Cardiac fibroblast (primary cell): ENCODE data around the gene RMDN2.
A peak's percentile ranks its signal among the peaks of the same experiment; 100 is the strongest.

Source experiments
- DNase-seq, 2 donors: peaks; one replicate each; pipeline versions ENCODE4 v3.0.0 to v3.0.0-alpha.2; 2010; ENCODE audit warnings: low read depth in 2 of 2
- H3K4me3 ChIP-seq, 2 donors: replicated peaks in 1 of 2; 1 replicate in 1 of 2; 2 replicates in 1 of 2; pipeline ENCODE4 v1.5.1; 2011; ENCODE audit warnings: low read depth in 2 of 2, low read length in 2 of 2, mild to moderate bottlenecking in 2 of 2, moderate library complexity in 1 of 2
- TF ChIP-seq, protein P1 (sequence below): IDR thresholded peaks from one replicate; pipeline ENCODE4 v1.5.1; 2011; ENCODE audit warnings: low read depth, mild to moderate bottlenecking, low read length, inconsistent platforms

The RMDN2 gene

DNA sequence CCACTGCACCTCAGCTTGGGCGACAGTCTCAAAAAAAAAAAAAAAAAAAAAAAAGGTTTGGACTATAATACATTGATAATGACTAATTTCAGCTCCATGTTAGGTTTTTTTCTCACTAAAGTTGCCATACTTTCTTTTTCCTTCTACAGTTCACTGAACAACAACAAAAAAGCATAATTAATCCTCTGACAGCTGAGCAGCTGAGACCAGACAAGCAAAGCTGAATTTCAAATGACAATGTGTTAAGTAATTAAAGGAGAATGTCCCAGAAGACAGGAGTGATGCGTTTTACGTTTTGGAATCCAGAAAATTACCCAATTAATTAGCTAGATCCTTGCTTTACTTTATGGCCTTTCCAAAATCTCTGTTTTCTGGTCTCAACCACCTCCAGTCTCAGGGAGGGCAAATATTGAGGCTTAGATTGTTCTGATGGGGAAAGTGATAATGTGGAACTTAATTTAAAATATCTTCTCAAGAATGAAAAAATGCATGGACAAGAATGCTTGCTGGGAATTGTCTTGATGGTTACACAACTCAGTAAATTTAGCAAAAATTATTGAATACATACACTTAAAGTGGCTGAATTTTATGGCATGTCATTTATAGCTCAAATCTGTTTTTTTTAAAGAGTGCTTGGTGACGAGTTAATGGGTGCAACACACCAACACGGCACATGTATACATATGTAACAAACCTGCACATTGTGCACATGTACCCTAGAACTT is 17.4 kb upstream of the RMDN2 start:
- no peak overlapping the region for H3K4me3 ChIP-seq
- DNase-seq, result no peak
- TF ChIP-seq, protein P1, sequence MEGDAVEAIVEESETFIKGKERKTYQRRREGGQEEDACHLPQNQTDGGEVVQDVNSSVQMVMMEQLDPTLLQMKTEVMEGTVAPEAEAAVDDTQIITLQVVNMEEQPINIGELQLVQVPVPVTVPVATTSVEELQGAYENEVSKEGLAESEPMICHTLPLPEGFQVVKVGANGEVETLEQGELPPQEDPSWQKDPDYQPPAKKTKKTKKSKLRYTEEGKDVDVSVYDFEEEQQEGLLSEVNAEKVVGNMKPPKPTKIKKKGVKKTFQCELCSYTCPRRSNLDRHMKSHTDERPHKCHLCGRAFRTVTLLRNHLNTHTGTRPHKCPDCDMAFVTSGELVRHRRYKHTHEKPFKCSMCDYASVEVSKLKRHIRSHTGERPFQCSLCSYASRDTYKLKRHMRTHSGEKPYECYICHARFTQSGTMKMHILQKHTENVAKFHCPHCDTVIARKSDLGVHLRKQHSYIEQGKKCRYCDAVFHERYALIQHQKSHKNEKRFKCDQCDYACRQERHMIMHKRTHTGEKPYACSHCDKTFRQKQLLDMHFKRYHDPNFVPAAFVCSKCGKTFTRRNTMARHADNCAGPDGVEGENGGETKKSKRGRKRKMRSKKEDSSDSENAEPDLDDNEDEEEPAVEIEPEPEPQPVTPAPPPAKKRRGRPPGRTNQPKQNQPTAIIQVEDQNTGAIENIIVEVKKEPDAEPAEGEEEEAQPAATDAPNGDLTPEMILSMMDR, result no peak

DNA sequence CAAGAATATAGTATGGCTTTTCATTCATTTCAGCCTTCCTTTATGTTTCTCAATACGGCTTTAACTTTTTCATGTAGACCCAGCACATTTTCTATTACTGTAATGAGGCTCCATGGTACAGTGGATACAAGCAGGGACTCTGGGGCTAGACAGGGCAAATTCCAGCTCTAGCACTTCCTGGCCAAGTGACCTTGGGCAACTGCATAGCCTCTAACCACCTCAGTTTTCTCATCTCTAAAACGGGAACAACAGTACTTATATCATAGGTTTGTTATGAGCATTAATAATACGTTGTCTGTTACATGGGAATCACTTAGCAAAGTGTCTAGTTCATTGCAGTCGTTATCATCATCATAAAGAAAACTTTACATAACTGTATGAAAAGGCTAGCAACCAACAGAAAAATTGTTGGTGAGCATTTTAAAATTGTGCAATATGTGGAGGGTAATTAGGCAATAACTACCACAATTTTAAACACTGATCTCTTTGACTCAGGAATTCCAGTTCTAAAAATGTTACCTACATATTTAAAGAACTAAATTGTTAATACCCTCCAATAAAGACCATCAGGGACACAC is 13.7 kb upstream of the RMDN2 start:
- DNase-seq, result peak; percentile 20 to 29
- no peak overlapping the region for H3K4me3 ChIP-seq
- TF ChIP-seq, protein P1, result no peak

GRCh38 chr2:37912056-37912455 is 13.0 kb upstream of the RMDN2 start:
- DNase-seq, result peak; percentile 22 to 61
- no peak overlapping the region for H3K4me3 ChIP-seq
- TF ChIP-seq, protein P1, result no peak

- TF ChIP-seq, protein P1, result no peak
- DNase-seq, result no peak
- H3K4me3 ChIP-seq, result no peak overlapping the region
Observed at GRCh38 chr2:37912616-37913015, 12.5 kb upstream of the RMDN2 start.

GRCh38 chr2:37914340-37914739 is 10.7 kb upstream of the RMDN2 start:
- TF ChIP-seq, protein P1, result no peak
- no peak overlapping the region for H3K4me3 ChIP-seq
- DNase-seq, result no peak

GRCh38 chr2:37915773-37916172 is 9.3 kb upstream of the RMDN2 start:
- TF ChIP-seq, protein P1, result no peak
- H3K4me3 ChIP-seq, result no peak overlapping the region
- no peak for DNase-seq
